GM06990 (cell line): ENCODE measurements around the gene CFAP57.

ENCODE experiments used
- DNase-seq: peaks from one replicate; pipeline ENCODE4 v3.0.0-alpha.2; 2011; ENCODE audit not compliant: insufficient read length; ENCODE audit errors: extremely low read depth
- H3K27me3 ChIP-seq: replicated peaks from 2 replicates; pipeline ENCODE4 v1.6.0; 2011; ENCODE audit warnings: low read length; ENCODE audit not compliant: control insufficient read depth, insufficient read depth
- H3K36me3 ChIP-seq: 2 replicates; pipeline ENCODE4 v1.5.1; 2011; ENCODE audit warnings: low read length; ENCODE audit not compliant: control insufficient read depth, insufficient read depth
- H3K4me3 ChIP-seq: replicated peaks from 2 replicates; pipeline ENCODE4 v1.5.1; 2011; ENCODE audit warnings: low read depth, mild to moderate bottlenecking, control low read depth, low read length
- TF ChIP-seq, protein P1 (sequence below): IDR thresholded peaks from 2 replicates; pipeline ENCODE4 v1.5.1; 2011; ENCODE audit warnings: low read length, control low read depth, mild to moderate bottlenecking, inconsistent platforms; ENCODE audit not compliant: insufficient read depth, poor library complexity, severe bottlenecking

The CFAP57 gene

DNA sequence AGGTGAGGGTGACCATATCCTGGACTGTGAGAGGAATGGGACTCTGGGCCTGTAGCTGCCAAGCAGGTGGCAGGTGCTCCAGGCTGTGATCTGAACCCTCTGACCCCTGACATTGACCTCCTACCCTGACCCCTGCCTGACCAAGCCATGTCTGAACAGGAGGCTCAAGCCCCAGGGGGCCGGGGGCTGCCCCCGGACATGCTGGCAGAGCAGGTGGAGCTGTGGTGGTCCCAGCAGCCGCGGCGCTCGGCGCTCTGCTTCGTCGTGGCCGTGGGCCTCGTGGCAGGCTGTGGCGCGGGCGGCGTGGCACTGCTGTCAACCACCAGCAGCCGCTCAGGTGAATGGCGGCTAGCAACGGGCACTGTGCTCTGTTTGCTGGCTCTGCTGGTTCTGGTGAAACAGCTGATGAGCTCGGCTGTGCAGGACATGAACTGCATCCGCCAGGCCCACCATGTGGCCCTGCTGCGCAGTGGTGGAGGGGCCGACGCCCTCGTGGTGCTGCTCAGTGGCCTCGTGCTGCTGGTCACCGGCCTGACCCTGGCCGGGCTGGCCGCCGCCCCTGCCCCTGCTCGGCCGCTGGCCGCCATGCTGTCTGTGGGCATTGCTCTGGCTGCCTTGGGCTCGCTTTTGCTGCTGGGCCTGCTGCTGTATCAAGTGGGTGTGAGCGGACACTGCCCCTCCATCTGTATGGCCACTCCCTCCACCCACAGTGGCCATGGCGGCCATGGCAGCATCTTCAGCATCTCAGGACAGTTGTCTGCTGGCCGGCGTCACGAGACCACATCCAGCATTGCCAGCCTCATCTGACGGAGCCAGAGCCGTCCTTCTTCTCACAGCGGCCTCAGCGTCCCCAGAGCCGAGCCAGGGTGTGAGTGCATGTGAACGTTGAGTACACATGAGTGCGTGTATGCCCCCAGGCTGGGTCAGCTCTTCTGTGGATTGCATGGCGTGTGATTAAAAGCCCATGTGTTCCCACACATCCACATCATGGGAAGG lies 100.7 kb downstream of the CFAP57 start:
- TF ChIP-seq, protein P1, sequence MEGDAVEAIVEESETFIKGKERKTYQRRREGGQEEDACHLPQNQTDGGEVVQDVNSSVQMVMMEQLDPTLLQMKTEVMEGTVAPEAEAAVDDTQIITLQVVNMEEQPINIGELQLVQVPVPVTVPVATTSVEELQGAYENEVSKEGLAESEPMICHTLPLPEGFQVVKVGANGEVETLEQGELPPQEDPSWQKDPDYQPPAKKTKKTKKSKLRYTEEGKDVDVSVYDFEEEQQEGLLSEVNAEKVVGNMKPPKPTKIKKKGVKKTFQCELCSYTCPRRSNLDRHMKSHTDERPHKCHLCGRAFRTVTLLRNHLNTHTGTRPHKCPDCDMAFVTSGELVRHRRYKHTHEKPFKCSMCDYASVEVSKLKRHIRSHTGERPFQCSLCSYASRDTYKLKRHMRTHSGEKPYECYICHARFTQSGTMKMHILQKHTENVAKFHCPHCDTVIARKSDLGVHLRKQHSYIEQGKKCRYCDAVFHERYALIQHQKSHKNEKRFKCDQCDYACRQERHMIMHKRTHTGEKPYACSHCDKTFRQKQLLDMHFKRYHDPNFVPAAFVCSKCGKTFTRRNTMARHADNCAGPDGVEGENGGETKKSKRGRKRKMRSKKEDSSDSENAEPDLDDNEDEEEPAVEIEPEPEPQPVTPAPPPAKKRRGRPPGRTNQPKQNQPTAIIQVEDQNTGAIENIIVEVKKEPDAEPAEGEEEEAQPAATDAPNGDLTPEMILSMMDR: no peak
- no peak for DNase-seq
- Histone ChIP-seq H3K4me3 (no peak overlapping the region), H3K27me3 (no peaks in the 10 kb centered on the region; the same call in 1 of the 2 replicates), H3K36me3 (no peaks in the 10 kb centered on the region)

DNA sequence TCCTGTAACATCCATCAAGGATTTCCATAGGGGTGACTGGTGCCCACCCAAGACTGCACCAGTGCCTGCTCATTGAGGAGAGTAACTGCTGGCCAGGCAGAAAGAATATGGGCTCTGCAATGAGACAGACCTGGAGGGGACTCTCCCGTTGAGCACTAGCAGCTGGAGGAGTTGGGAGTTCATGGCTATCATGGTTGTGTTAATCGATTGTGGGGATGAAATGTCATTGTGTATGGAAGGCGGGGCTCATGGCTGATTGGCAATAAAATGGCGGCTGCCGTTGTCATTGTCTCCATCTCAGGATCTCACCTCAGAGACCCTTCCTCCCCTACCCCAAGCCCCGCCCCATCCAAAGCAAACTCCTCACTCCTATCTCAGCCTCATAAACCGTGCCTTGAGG lies 101.6 kb downstream of the CFAP57 start:
- Histone ChIP-seq H3K27me3 (no peaks in the 10 kb centered on the region; the same call in 1 of the 2 replicates), H3K36me3 (no peaks in the 10 kb centered on the region), H3K4me3 (no peak overlapping the region)
- DNase-seq: no peak
- TF ChIP-seq, protein P1: no peak

DNA sequence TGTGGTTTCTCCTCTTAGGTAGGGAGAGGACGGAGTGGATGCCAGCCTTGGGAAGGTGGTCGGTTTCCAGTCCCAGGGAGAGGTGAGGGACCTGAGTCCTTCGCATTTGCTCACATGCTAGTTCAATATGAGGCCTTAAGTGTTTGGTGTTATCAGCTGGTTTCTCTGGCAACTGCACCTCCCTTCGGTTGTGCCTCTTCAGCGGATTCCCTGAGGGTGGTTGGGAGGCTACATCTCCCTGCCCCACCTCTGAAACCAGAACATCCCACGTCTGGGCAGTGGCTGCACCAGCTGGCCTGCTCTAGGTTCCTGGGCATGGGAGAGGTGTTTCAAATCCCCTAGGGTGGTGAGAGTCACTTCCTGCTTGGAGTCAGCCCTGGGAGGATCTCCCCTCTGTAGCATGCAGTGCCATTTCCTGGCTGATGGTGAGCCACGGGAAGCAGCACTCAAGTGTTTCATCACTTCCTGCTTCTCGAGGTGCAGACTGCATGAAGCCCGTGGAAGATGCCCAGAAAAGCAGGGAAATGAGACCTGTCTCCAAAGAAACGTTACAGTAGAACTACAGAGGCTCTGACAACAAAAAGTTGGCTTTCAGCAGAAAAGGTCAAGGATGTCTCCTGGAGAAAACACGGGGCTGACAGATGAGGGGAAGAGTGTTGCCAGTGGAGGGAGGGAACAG lies 102.1 kb downstream of the CFAP57 start:
- TF ChIP-seq, protein P1: no peak
- H3K36me3 ChIP-seq: no peaks in the 10 kb centered on the region
- DNase-seq: no peak
- no peaks in the 10 kb centered on the region; the same call in 1 of the 2 replicates for H3K27me3 ChIP-seq
- H3K4me3 ChIP-seq: no peak overlapping the region

DNA sequence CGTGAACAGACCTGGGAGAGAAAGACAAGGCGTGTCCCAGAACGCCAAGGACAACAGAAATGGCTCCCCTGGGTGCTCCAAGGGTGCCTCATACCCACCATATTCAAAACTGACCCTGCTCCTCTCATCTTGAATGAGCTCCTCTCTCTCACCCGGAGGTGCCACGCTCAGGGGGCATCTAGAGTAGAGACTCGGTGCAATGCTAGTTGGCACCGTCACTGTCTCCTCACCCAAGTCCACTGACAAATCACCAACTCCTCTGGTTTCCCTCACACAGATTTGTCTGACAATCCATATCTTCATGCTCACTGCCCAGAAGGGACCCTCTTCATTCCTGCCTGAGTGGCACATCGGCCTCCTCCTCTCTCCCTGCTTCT lies 102.7 kb downstream of the CFAP57 start:
- no peak for DNase-seq
- no peaks in the 10 kb centered on the region; the same call in 1 of the 2 replicates for H3K27me3 ChIP-seq
- H3K36me3 ChIP-seq: no peaks in the 10 kb centered on the region
- TF ChIP-seq, protein P1: no peak
- no peak overlapping the region for H3K4me3 ChIP-seq

DNA sequence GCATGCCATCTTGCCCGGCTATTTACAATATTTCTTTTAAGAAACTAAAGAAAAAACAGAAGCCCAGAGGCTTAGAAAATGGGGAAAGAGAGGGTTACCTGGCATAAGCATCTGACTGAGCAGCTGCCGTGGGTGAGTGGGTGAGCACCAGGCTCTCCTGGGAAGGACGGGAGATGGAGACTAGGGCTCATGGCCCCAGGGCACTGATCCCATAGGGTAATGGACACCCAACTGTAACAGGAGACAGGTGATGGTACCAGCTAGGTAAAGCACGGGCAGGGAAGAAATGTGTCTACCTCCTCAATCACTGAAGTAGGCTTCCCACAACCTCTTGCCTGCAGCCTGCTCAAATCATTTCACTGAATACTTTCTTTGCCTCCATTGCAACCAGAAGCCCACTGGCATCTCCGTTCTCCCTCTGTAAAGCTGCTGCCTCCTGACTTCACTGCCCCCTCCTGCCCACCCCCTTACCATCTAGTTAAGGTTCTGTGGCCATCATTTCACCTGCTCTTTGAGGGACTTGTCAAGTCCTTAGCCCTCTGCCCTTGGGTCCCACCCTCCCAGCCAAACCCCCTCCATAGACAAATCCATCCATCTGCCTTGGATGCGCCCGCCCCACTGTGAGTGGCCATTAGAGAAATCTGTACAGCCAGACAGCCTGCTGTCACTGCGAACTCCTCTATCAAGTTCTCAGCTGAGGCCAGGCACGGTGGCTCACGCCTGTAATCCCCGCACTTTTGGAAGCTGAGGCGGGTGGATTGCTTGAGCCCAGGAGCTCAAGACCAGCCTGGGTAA lies 103.9 kb downstream of the CFAP57 start:
- Histone ChIP-seq H3K4me3 (no peak overlapping the region), H3K27me3 (no peaks in the 10 kb centered on the region), H3K36me3 (no peaks in the 10 kb centered on the region)
- TF ChIP-seq, protein P1: no peak
- no peak for DNase-seq
